Measurements from ENCODE around the gene MMRN2.
A peak's percentile ranks its signal among the peaks of the same experiment; 100 is the strongest.
"Not testable (repeated sequence)": the region's sequence is repeated elsewhere in the genome, so short reads cannot be mapped to it uniquely, and the experiment has no call there.

Gene MMRN2, protein sequence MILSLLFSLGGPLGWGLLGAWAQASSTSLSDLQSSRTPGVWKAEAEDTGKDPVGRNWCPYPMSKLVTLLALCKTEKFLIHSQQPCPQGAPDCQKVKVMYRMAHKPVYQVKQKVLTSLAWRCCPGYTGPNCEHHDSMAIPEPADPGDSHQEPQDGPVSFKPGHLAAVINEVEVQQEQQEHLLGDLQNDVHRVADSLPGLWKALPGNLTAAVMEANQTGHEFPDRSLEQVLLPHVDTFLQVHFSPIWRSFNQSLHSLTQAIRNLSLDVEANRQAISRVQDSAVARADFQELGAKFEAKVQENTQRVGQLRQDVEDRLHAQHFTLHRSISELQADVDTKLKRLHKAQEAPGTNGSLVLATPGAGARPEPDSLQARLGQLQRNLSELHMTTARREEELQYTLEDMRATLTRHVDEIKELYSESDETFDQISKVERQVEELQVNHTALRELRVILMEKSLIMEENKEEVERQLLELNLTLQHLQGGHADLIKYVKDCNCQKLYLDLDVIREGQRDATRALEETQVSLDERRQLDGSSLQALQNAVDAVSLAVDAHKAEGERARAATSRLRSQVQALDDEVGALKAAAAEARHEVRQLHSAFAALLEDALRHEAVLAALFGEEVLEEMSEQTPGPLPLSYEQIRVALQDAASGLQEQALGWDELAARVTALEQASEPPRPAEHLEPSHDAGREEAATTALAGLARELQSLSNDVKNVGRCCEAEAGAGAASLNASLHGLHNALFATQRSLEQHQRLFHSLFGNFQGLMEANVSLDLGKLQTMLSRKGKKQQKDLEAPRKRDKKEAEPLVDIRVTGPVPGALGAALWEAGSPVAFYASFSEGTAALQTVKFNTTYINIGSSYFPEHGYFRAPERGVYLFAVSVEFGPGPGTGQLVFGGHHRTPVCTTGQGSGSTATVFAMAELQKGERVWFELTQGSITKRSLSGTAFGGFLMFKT

DNA sequence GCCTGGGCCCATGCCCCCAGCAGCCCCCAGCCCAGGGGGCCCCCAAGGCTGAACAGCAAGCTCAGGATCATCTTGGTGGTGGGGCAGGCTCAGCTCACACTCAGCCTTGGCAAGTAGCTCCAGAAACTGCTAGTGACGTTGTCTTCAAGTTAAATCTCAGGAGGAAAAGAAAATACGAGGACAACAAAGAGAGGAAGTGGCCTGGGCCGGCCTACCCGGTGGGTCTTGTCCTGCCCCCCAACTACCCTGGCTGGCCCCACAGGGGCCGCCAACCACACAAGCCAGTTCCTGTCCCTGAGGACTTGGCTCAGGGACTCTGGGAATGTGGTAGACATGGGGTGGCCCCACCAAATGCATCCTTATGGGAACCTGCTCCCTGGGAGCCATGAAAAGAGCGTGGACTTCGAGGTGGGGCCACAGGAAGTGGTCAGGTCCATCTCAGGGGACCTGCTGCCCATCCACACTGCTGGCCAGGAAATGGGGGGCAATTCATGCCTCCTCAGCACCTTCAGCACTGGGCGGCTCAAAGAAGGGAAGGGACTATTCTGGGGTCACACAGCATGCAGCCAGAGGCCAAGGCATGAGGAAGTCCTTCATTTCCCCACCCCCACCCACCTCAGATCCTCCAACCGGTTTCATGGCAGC, at the start of gene MMRN2:
Gene MMRN2, minus strand, starts transcription at position 145 of the 645 bp plus-strand sequence. Its CDS starts 74 bp downstream, at position 71.
- DNase-seq = no peak

- not testable (repeated sequence) for DNase-seq
Observed at GRCh38 chr10:87007124-87007523, 49.7 kb upstream of the MMRN2 start.

GRCh38 chr10:87000491-87000890, 43.1 kb upstream of the MMRN2 start:
- DNase-seq = no peak

DNA sequence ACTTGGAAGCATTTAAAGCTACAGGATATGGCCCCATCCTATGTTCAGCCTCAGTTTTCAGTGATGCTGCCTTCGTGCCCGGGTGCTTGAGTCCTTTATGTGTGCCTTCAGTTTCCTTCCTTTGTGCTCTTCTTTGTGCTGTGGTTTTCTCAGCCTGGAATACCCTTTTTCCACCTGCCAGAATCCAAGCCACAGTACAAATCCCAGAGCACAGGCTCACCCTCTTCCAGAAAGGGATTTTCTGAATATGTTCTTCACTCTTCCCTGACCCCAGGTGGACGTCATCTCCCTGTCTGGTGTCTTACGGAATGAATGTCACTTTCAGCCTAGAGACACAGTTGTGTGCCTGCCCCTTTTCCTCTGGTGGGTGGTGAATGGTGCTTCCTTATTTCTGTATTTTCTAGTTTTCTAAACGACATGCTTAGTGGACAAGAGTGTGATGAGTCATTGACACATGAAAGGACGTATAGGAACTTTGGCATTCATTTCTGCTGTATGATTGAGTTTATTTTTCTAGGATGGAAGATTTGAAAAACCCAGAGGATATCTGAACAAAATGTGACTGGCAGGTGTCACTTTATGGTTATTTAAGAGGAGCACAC, 42.5 kb upstream of the MMRN2 start:
- not testable (repeated sequence) for DNase-seq

- DNase-seq = no peak
Observed at GRCh38 chr10:86992929-86993328, 35.5 kb upstream of the MMRN2 start.

DNA sequence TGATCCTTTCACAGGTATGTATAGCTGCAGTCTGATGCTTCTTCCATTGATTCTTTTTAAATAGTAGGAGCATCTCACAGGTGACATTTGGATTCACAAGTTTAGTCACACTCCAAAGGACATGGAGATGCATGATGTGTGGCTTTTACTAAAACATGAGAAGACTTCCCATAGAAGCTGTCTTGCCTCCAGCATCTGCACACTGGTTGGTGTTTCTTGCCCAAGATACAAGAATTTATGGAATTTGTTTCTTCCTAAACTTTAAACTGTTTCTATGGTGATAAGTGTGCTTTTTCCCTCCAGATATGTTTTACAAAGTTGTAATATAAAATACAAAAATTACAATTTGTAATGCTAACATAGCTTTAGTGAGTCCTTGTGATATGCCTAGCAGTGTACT, 35.0 kb upstream of the MMRN2 start:
- DNase-seq = no peak

DNA sequence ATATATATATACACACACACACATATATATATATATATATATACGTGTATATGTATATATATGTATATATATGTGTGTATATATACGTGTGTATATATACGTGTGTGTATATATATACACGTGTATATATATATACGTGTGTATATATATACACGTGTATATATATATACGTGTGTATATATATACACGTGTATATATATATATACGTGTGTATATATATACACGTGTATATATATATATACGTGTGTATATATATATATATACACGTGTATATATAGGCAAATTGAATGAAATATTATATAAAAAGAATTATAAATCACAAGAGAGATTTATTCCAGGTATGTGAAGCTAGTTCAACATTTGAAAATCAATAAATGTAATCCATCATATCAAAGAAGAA, 33.9 kb upstream of the MMRN2 start:
- not testable (repeated sequence) for DNase-seq

GRCh38 chr10:86988520-86988919, 31.1 kb upstream of the MMRN2 start:
- DNase-seq = no peak

DNA sequence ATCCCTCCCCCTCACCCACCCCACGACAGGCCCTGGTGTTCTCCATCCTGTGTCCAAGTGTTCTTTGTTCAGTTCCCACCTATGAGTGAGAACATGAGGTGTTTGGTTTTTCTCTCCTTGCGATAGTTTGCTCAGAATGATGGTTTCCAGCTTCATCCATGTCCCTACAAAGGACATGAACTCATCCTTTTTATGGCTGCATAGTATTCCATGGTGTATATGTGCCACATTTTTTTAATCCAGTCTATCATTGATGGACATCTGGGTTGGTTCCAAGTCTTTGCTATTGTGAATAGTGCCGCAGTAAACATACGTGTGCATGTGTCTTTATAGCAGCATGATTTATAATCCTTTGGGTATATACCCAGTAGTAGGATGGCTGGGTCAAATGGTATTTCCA, 27.1 kb upstream of the MMRN2 start:
- not testable (repeated sequence) for DNase-seq

DNA sequence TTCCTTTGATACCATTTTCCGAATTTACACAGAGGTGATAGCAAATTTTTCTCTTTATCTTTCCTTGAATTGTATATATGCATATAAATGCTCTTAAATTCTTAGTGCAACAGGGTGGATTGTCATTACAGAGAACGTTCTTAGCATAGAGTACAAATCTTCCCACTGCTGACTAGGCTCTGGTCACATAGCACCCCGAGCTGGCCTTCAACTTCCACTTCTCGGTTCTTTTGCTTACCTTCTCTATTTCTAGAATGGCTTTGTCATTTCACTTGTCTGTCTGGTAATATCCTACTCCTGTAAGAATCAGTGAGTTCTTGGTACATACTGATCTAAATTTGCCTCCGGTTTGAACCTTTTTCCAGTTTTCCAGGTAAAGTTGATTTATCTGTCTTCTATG, 24.3 kb upstream of the MMRN2 start:
- DNase-seq = no peak

- not testable (repeated sequence) for DNase-seq
Observed at GRCh38 chr10:86981020-86981419, 23.6 kb upstream of the MMRN2 start.

DNA sequence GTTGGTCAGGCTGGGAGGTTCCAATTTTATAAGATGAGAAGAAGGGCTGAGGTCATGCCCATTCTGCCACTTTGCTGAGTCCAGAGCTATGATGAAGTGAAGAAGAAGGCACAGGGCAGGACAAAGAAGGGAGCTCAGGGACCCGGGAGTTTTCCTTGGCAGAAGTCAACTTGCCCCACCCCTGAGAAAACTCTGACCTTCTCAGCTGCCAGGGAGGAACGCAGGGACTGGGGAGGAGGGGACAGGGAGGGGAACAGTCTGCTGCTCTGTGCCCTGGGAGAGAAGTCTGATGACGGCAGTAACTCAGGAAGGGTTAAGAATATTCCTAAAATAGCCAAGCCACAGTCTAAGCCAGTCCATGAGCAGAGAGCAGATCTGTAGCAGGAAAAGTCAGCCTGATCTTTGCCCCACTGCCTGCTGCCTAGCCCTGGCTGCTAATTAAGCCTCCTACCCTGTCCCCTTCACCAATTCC, 22.6 kb upstream of the MMRN2 start:
- DNase-seq = no peak

- DNase-seq = no peak
Observed at GRCh38 chr10:86979296-86979818, 21.9 kb upstream of the MMRN2 start.

DNA sequence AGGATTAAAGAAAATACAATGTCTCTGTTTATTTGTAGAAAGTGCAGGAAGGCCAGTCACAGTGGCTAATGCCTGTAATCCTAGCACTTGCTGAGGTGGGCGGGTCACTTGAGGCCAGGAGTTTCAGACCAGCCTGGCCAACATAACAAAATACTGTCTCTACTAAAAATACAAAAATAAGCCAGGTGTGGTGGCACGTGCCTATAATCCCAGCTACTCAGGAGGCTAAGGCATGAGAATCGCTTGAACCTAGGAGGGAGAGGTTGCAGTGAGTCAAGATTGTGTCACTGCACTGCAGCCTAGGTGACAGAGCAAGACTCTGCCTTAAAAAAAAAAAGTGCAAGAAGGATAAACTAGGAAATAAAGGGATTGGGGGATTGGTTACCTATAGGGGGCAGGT, 21.0 kb upstream of the MMRN2 start:
- DNase-seq = not testable (repeated sequence)

- DNase-seq = no peak
Observed at GRCh38 chr10:86976362-86977056, 19.1 kb upstream of the MMRN2 start.

- DNase-seq = no peak
Observed at GRCh38 chr10:86974484-86974883, 17.1 kb upstream of the MMRN2 start.

DNA sequence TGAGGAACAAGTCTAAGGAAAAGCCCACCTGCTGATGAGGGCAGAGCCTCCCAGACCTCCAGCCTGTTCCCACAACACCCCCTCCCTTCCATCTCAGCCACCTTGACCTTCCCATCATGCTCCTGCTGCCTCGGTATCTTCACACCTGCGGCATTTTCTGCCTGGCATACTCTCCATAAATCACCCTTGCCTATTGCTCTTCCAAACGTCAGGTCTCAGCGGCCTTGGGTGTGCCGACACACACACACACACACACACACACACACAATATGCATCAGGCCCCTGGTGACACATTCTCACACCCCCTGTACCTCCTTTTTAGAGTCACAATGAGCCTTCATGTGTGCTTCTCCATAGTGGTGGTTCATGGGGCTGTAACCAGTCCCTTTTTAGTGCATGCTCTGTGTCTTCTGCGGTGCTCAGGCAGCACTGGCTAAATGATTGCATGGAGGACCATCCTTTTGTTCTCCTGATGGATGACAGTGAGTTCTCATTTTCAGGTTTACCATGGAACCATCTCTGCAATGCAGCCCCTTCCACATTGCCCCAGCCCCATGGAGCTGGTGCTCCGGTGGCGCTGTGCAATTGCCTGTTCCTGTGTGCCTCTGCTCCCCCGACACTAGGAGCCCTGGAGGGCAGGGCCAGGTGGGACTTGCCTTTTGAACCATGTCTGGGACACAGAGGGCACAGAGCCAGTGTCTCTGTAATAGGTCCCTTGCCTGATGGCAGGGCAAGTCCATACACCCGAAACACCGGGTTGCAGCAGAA, 15.4 kb upstream of the MMRN2 start:
- DNase-seq = no peak

DNA sequence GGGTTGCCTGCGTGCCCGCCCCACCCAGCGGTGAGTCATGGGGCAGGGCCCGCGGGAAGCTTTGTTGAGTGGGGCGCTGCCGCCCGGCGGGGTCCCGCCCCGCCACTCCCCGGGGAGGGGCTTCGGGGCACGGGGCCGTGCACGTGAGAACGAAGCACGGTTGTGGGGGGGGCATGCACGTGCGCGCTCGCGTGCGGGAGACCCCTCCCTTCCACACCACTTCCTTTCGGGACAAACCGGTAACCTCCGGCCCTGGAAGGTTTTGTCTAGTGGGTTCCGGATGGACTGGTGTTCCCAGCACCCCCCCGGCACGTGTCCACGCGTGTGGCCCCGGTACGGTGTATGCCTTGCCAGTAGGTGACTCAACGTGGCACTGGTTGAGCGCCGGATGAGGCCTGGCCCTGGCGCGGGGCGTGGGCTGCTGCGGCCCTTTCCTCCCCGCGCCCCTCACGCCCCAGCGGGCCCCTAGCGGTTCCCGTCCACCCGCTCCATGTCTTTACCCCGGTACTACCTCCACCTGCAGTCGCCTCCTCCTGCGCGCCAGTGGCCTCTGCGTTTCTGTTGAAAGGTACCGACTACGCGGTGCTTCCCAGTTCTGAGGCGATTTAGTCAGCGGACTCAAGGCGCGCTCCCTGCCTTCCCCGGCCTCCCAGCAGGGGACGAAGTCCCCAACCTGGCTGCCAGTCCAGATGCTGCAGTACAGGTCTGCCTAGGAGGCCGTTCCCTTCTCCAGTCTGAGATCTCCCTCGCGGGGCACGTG, 14.0 kb upstream of the MMRN2 start:
- peak; percentile 66 for DNase-seq

DNA sequence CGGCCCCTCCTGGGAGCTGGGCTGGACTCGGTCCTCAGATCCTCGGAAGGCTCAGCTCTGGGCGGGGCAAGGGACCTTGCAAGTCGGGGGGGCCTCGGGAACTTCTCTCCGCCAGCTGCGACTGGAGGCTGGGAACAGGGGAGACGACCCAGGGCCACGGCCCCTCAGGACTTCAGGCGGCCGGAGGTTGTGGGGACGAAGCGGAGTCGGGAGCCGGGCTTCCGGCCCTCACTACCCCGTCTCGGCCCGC, 13.5 kb upstream of the MMRN2 start:
- DNase-seq = no peak

DNA sequence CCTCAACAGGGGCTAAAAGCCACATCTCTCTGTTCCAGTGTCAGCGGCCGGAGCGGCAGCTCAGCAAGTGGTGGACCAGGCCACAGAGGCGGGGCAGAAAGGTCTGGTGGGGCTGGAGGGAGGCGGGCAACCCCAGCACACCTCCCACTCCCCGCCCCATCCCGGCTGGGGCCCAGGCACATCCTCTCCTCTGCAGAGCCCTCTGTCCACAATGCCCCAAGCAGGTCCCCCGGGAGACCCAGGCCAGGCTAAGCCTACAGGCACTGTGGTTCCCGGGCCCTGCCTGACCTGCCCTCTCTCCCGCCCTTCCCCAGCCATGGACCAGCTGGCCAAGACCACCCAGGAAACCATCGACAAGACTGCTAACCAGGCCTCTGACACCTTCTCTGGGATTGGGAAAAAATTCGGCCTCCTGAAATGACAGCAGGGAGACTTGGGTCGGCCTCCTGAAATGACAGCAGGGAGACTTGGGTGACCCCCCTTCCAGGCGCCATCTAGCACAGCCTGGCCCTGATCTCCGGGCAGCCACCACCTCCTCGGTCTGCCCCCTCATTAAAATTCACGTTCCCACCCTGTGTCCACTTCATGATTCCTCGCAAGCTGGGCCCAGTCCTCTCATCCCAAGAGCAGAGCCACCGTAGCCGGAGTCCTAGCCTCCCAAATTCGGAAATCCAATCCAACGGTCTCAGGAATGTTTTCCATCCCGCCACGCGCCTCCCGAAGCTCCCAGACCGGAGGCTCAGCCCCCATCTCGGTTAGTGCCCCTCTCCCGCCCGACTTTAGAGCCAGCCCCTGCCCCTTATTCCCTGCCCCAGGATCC, 13.0 kb upstream of the MMRN2 start:
- DNase-seq = no peak
